Measurements from ENCODE around the gene GJA10.

GRCh38 chr6:89940225-89941027 lies 46.2 kb downstream of the GJA10 start:
- peak; percentile 43 to 58 for TF ChIP-seq CTCF (IDR thresholded peaks at IDR 0.05)
- TF ChIP-seq POLR2A (IDR thresholded peaks at IDR 0.05) = no peak
